Panc1 (cell line): Measurements from ENCODE around the gene KIAA1614. TPM values are rescaled to one million over a fixed set of nuclear protein-coding genes. Genes with fewer than 3 reads are reported as not detected.

ENCODE experiments used
- ATAC-seq: fragments of 200-7000 bp; cut with Tn5 transposase; 2 replicates; pipeline ENCODE4 v1.9.1; 2020; ENCODE audit warnings: mild to moderate bottlenecking, moderate library complexity
- BruUV-seq: library from RNA; stranded (reverse); fragments of 400-500 nt; replicated peaks from 2 replicates; lab custom pipeline; 2021; lab: Mats Ljungman, UMichigan
- CTCF ChIA-PET: fragments of 300-600 bp; sonication (Branson Sonifier 250); formaldehyde crosslinking; loops from one replicate; lab custom pipeline; 2022; ENCODE audit warnings: antibody characterized with exemption; lab: Charles Lee
- POLR2A ChIA-PET: fragments of 300-600 bp; sonication (Branson Sonifier 250); formaldehyde crosslinking; loops from one replicate; lab custom pipeline; 2022; ENCODE audit warnings: antibody characterized with exemption; lab: Charles Lee
- DNase-seq: peaks from one replicate; pipeline ENCODE4 v3.0.0-alpha.2; 2010; ENCODE audit warnings: low read depth, low spot score
- H3K27ac ChIP-seq: 2 replicates; pipeline ENCODE4 v1.5.1; 2011; ENCODE audit warnings: mild to moderate bottlenecking, low read length, inconsistent platforms
- H3K27me3 ChIP-seq: fragments of 200-500 bp; sonication (Bioruptor generic); 2 replicates; pipeline ENCODE4 v1.6.0; 2014; ENCODE audit warnings: low read length, inconsistent platforms; ENCODE audit not compliant: control insufficient read depth, insufficient read depth
- H3K36me3 ChIP-seq: fragments of 200-500 bp; sonication (Bioruptor generic); 2 replicates; pipeline ENCODE4 v1.5.1; 2014; ENCODE audit warnings: inconsistent platforms, mild to moderate bottlenecking, low read length, moderate library complexity; ENCODE audit not compliant: control insufficient read depth, insufficient read depth
- H3K4me1 ChIP-seq: 2 replicates; pipeline ENCODE4 v1.5.1; 2011; ENCODE audit warnings: inconsistent platforms, mild to moderate bottlenecking, low read length, moderate library complexity; ENCODE audit not compliant: control insufficient read depth, insufficient read depth
- H3K4me3 ChIP-seq, 2 experiments: 2 replicates each; pipeline ENCODE4 v1.5.1; 2011 to 2012; ENCODE audit warnings: low read depth in 2 of 2, low read length in 2 of 2, mild to moderate bottlenecking in 2 of 2, inconsistent platforms in 1 of 2, moderate library complexity in 1 of 2
- H3K9me3 ChIP-seq: fragments of 200-500 bp; sonication (Bioruptor generic); 2 replicates; pipeline ENCODE4 v1.5.1; 2014; ENCODE audit warnings: low read depth, mild to moderate bottlenecking, inconsistent platforms, low read length, moderate library complexity; ENCODE audit not compliant: control insufficient read depth, insufficient read depth
- CTCF ChIP-seq: fragments of 450-650 bp; IDR thresholded peaks from 2 replicates; pipeline ENCODE4 v1.5.1; 2017; ENCODE audit warnings: mild to moderate bottlenecking
- POLR2AphosphoS5 ChIP-seq: IDR thresholded peaks from 2 replicates; pipeline ENCODE4 v1.6.1; 2012; ENCODE audit warnings: mild to moderate bottlenecking, low read depth, low read length, moderate library complexity
- REST ChIP-seq, 2 experiments: IDR thresholded peaks; 2 replicates each; pipeline ENCODE4 v1.6.1; 2011 to 2012; ENCODE audit warnings: low read depth in 2 of 2, control low read depth in 1 of 2, low read length in 1 of 2, mild to moderate bottlenecking in 1 of 2, moderate library complexity in 1 of 2; ENCODE audit not compliant: insufficient read depth in 1 of 2
- SIN3A ChIP-seq: IDR thresholded peaks from 2 replicates; pipeline ENCODE4 v1.6.1; 2012; ENCODE audit warnings: low read depth, mild to moderate bottlenecking, low read length, moderate library complexity, borderline replicate concordance; ENCODE audit not compliant: insufficient read depth
- TCF7L2 ChIP-seq: IDR thresholded peaks from 2 replicates; pipeline ENCODE4 v1.6.1; 2011; ENCODE audit warnings: mild to moderate bottlenecking, low read depth, low read length, inconsistent platforms
- in situ Hi-C: cut with HindIII; loops from 2 replicates; pipeline ENCODE4 v1.10.0; 2016; ENCODE audit warnings: low sequenced_read_pairs, low pct_unique_long_range_greater_than_20kb
- intact Hi-C: fragments of 100-400 bp; cut with micrococcal nuclease; formaldehyde crosslinking; loops from one replicate; pipeline ENCODE4 v1.10.0; 2022; ENCODE audit not compliant: unreplicated experiment
- total RNA-seq: library from RNA; stranded (reverse); gene quantifications from one replicate; pipeline ENCODE4 v1.2.1, GENCODE V29; 2021; ENCODE audit not compliant: unreplicated experiment

Gene KIAA1614
- total RNA-seq, 1 experiment from 2014 or later, result 0.80 TPM

GRCh38 chr1:180988253-180988752, 75.6 kb downstream of the KIAA1614 start:
- Histone ChIP-seq H3K9me3 (no peaks in the 10 kb centered on the region), H3K36me3 (peaks cover 10% of the 10 kb centered on the region), H3K4me3 (no peak overlapping the region), H3K27me3 (no peaks in the 10 kb centered on the region), H3K4me1 (no peaks in the 10 kb centered on the region), H3K27ac (no peak overlapping the region)
- ATAC-seq (no peak), DNase-seq (no peak)
- ChIA-PET POLR2A (no interaction called here), CTCF (interaction anchor here (0.5 kb wide), 1 partner anchor 48 kb away, joined by 14 read pairs; no protein-coding TSS in a partner anchor)
- no peak for TF ChIP-seq CTCF
- no peak for TF ChIP-seq POLR2AphosphoS5
- no peak for TF ChIP-seq REST (IDR thresholded peaks at IDR 0.05; ENCODE audit: insufficient read depth in 1 of 2, low read depth in 2 of 2, low read length in 1 of 2)
- no peak for TF ChIP-seq TCF7L2
- TF ChIP-seq SIN3A, result no peak
- in situ Hi-C loops (no loop called here), intact Hi-C loops (no loop called here)
- BruUV-seq, result no TSS peak

GRCh38 chr1:180994262-180994661, 81.6 kb downstream of the KIAA1614 start:
- no peak overlapping the region for H3K4me3 ChIP-seq
- TF ChIP-seq SIN3A (no peak), TCF7L2 (no peak), REST (IDR thresholded peaks at IDR 0.05; ENCODE audit: insufficient read depth in 1 of 2, low read depth in 2 of 2, low read length in 1 of 2) (no peak), POLR2AphosphoS5 (no peak), CTCF (no peak)
- DNase-seq, result no peak
- no TSS peak for BruUV-seq
- no peak overlapping the region for H3K27ac ChIP-seq
- intact Hi-C loops, result no loop called here
- H3K27me3 ChIP-seq, result no peaks in the 10 kb centered on the region
- ATAC-seq, result no peak
- H3K4me1 ChIP-seq, result no peaks in the 10 kb centered on the region
- in situ Hi-C loops, result no loop called here
- peaks cover 6% of the 10 kb centered on the region; the same call in 1 of the 2 replicates for H3K36me3 ChIP-seq
- no peaks in the 10 kb centered on the region for H3K9me3 ChIP-seq
- ChIA-PET POLR2A (no interaction called here), CTCF (no interaction called here)
